ENCODE results near the gene MME. TPM values are rescaled to one million over a fixed set of nuclear protein-coding genes. Genes with fewer than 3 reads are reported as not detected.

MME gene
- total RNA-seq, 1 experiment from 2014 or later: 14.4 TPM

DNA sequence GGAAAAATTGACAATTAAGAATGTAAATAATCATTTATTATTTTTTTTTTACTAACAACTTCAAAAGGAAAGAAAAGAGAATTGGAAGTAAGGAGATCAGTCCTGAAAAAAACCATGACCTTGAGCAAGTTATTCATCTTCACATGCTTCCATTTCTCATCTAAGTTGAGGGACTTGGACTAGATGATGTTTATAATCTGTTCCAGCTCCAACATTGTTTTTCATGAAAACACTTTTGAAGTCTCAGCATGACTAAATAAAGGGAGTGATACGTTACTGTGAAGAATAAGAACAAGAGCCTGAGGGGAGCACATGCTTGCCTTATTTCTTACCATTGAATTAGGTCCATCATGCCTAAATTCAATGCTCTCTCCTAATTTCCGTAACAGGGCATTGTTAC, 117.7 kb downstream of the MME start:
- Mint-ChIP-seq H3K4me1 (ENCODE audit: low read depth, unreplicated experiment) (no peaks in the 10 kb centered on the region), H3K27me3 (ENCODE audit: unreplicated experiment) (no peaks in the 10 kb centered on the region), H3K27ac (ENCODE audit: unreplicated experiment) (no peak overlapping the region), H3K4me3 (ENCODE audit: low read depth, unreplicated experiment) (no peak overlapping the region), H3K36me3 (ENCODE audit: insufficient read depth, unreplicated experiment) (no peaks in the 10 kb centered on the region), H3K9me3 (ENCODE audit: low read depth, unreplicated experiment) (peaks cover 2% of the 10 kb centered on the region)
- TF ChIP-seq, protein P1, sequence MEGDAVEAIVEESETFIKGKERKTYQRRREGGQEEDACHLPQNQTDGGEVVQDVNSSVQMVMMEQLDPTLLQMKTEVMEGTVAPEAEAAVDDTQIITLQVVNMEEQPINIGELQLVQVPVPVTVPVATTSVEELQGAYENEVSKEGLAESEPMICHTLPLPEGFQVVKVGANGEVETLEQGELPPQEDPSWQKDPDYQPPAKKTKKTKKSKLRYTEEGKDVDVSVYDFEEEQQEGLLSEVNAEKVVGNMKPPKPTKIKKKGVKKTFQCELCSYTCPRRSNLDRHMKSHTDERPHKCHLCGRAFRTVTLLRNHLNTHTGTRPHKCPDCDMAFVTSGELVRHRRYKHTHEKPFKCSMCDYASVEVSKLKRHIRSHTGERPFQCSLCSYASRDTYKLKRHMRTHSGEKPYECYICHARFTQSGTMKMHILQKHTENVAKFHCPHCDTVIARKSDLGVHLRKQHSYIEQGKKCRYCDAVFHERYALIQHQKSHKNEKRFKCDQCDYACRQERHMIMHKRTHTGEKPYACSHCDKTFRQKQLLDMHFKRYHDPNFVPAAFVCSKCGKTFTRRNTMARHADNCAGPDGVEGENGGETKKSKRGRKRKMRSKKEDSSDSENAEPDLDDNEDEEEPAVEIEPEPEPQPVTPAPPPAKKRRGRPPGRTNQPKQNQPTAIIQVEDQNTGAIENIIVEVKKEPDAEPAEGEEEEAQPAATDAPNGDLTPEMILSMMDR (IDR thresholded peaks at IDR 0.05; ENCODE audit: unreplicated experiment): no peak
- intact Hi-C loops (cut with micrococcal nuclease; ENCODE audit: unreplicated experiment): no loop called here
- no TSS peak for BruUV-seq (replicated peaks)
- DNase-seq: no peak
- CTCF ChIA-PET: no interaction called here

DNA sequence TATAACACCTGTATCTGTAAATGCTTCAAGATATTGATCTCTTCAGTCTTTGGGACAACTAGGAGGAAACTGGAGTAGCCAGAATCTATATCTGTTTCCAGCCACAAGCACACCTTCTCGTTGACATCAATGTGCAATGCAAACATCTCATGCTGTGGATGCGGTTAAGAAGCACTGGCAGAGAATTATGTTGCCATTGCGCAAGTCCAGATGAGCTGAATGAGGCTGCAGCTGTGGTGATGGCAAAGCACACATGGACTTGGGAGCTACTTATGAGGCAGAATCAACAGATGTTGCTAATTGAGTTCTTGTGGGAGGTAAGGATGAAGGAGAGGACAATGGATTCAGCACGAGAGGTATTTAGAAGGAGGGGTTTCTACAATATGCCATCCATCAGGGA, 122.5 kb downstream of the MME start:
- H3K9me3 Mint-ChIP-seq (ENCODE audit: low read depth, unreplicated experiment): peaks cover 2% of the 10 kb centered on the region
- no TSS peak for BruUV-seq (replicated peaks)
- no peaks in the 10 kb centered on the region for H3K4me1 Mint-ChIP-seq (ENCODE audit: low read depth, unreplicated experiment)
- H3K4me3 Mint-ChIP-seq (ENCODE audit: low read depth, unreplicated experiment): no peak overlapping the region
- intact Hi-C loops (cut with micrococcal nuclease; ENCODE audit: unreplicated experiment): no loop called here
- no peaks in the 10 kb centered on the region for H3K27me3 Mint-ChIP-seq (ENCODE audit: unreplicated experiment)
- no peaks in the 10 kb centered on the region for H3K36me3 Mint-ChIP-seq (ENCODE audit: insufficient read depth, unreplicated experiment)
- TF ChIP-seq, protein P1 (IDR thresholded peaks at IDR 0.05; ENCODE audit: unreplicated experiment): no peak
- no peak for DNase-seq
- H3K27ac Mint-ChIP-seq (ENCODE audit: unreplicated experiment): no peak overlapping the region
- CTCF ChIA-PET: no interaction called here

DNA sequence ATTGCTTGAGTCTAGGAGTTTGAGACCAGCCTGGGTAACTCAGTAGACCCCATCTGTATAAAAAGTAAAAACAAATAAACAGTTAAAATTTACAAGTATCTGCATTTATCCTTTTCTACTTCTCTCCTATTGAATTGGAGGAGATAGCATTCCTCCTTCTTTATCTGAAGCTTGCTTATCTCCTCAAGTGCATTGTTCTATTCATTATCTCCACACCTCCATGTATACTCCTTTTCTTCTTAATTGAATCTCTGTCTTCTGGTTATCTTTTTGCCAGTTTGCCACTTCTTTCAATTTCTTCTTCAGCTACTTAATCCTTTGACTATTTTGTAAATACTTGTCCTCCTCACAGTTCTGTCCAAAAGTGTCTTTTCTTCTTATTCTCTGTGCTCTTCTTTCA, 124.7 kb downstream of the MME start:
- H3K27ac Mint-ChIP-seq (ENCODE audit: unreplicated experiment): no peak overlapping the region
- no peak overlapping the region for H3K4me3 Mint-ChIP-seq (ENCODE audit: low read depth, unreplicated experiment)
- no TSS peak for BruUV-seq (replicated peaks)
- peaks cover 2% of the 10 kb centered on the region for H3K9me3 Mint-ChIP-seq (ENCODE audit: low read depth, unreplicated experiment)
- H3K36me3 Mint-ChIP-seq (ENCODE audit: insufficient read depth, unreplicated experiment): no peaks in the 10 kb centered on the region
- H3K4me1 Mint-ChIP-seq (ENCODE audit: low read depth, unreplicated experiment): peaks cover 12% of the 10 kb centered on the region
- TF ChIP-seq, protein P1 (IDR thresholded peaks at IDR 0.05; ENCODE audit: unreplicated experiment): no peak
- CTCF ChIA-PET: no interaction called here
- intact Hi-C loops (cut with micrococcal nuclease; ENCODE audit: unreplicated experiment): no loop called here
- H3K27me3 Mint-ChIP-seq (ENCODE audit: unreplicated experiment): no peaks in the 10 kb centered on the region
- DNase-seq: no peak

DNA sequence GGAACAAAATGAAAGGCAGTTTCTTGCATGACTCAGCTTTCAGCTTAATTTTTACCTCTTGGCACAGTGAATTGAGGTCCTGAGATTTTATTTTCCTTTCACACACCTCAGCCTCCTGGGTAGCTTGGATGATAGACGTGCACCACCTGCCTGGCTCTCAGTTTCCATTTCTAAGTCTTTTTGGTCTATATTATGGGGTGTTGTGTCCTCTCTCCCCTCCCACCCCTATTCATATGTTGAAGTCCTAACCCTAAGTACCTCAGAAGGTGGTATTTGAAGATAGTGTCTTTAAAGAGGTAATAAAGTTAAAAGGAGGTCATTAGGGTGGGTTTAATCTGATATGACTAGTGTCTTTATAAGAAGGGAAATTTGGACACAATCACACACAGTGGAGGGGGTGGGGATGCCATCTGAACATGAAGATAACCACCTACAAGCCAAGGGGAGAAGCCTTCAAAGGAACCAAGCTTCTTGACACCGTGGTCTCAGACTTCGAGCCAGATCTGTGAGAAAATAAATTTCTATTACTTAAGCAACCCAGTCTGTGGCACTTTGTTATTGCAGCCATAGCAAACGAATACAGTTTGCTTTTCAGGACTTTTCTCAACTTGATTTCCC, 128.2 kb downstream of the MME start:
- DNase-seq: no peak
- Mint-ChIP-seq H3K4me1 (ENCODE audit: low read depth, unreplicated experiment) (peaks cover 12% of the 10 kb centered on the region), H3K9me3 (ENCODE audit: low read depth, unreplicated experiment) (no peaks in the 10 kb centered on the region), H3K36me3 (ENCODE audit: insufficient read depth, unreplicated experiment) (no peaks in the 10 kb centered on the region), H3K27ac (ENCODE audit: unreplicated experiment) (no peak overlapping the region), H3K4me3 (ENCODE audit: low read depth, unreplicated experiment) (no peak overlapping the region), H3K27me3 (ENCODE audit: unreplicated experiment) (no peaks in the 10 kb centered on the region)
- BruUV-seq (replicated peaks): no TSS peak
- intact Hi-C loops (cut with micrococcal nuclease; ENCODE audit: unreplicated experiment): no loop called here
- TF ChIP-seq, protein P1 (IDR thresholded peaks at IDR 0.05; ENCODE audit: unreplicated experiment): no peak
- CTCF ChIA-PET: no interaction called here

Data from Calu3 (cell line).